Panc1 (cell line): ENCODE data around the gene FKBP3. TPM values are rescaled to one million over a fixed set of nuclear protein-coding genes. Genes with fewer than 3 reads are reported as not detected.

Experiments
- ATAC-seq: fragments of 200-7000 bp; cut with Tn5 transposase; 2 replicates; pipeline ENCODE4 v1.9.1; 2020; ENCODE audit warnings: mild to moderate bottlenecking, moderate library complexity
- BruUV-seq: library from RNA; stranded (reverse); fragments of 400-500 nt; replicated peaks from 2 replicates; lab custom pipeline; 2021; lab: Mats Ljungman, UMichigan
- CTCF ChIA-PET: fragments of 300-600 bp; sonication (Branson Sonifier 250); formaldehyde crosslinking; loops from one replicate; lab custom pipeline; 2022; ENCODE audit warnings: antibody characterized with exemption; lab: Charles Lee
- POLR2A ChIA-PET: fragments of 300-600 bp; sonication (Branson Sonifier 250); formaldehyde crosslinking; loops from one replicate; lab custom pipeline; 2022; ENCODE audit warnings: antibody characterized with exemption; lab: Charles Lee
- DNase-seq: peaks from one replicate; pipeline ENCODE4 v3.0.0-alpha.2; 2010; ENCODE audit warnings: low read depth, low spot score
- H3K27ac ChIP-seq: 2 replicates; pipeline ENCODE4 v1.5.1; 2011; ENCODE audit warnings: mild to moderate bottlenecking, low read length, inconsistent platforms
- H3K27me3 ChIP-seq: fragments of 200-500 bp; sonication (Bioruptor generic); 2 replicates; pipeline ENCODE4 v1.6.0; 2014; ENCODE audit warnings: low read length, inconsistent platforms; ENCODE audit not compliant: control insufficient read depth, insufficient read depth
- H3K36me3 ChIP-seq: fragments of 200-500 bp; sonication (Bioruptor generic); 2 replicates; pipeline ENCODE4 v1.5.1; 2014; ENCODE audit warnings: inconsistent platforms, mild to moderate bottlenecking, low read length, moderate library complexity; ENCODE audit not compliant: control insufficient read depth, insufficient read depth
- H3K4me1 ChIP-seq: 2 replicates; pipeline ENCODE4 v1.5.1; 2011; ENCODE audit warnings: inconsistent platforms, mild to moderate bottlenecking, low read length, moderate library complexity; ENCODE audit not compliant: control insufficient read depth, insufficient read depth
- H3K4me3 ChIP-seq, 2 experiments: 2 replicates each; pipeline ENCODE4 v1.5.1; 2011 to 2012; ENCODE audit warnings: low read depth in 2 of 2, low read length in 2 of 2, mild to moderate bottlenecking in 2 of 2, inconsistent platforms in 1 of 2, moderate library complexity in 1 of 2
- H3K9me3 ChIP-seq: fragments of 200-500 bp; sonication (Bioruptor generic); 2 replicates; pipeline ENCODE4 v1.5.1; 2014; ENCODE audit warnings: low read depth, mild to moderate bottlenecking, inconsistent platforms, low read length, moderate library complexity; ENCODE audit not compliant: control insufficient read depth, insufficient read depth
- CTCF ChIP-seq: fragments of 450-650 bp; IDR thresholded peaks from 2 replicates; pipeline ENCODE4 v1.5.1; 2017; ENCODE audit warnings: mild to moderate bottlenecking
- POLR2AphosphoS5 ChIP-seq: IDR thresholded peaks from 2 replicates; pipeline ENCODE4 v1.6.1; 2012; ENCODE audit warnings: mild to moderate bottlenecking, low read depth, low read length, moderate library complexity
- REST ChIP-seq, 2 experiments: IDR thresholded peaks; 2 replicates each; pipeline ENCODE4 v1.6.1; 2011 to 2012; ENCODE audit warnings: low read depth in 2 of 2, control low read depth in 1 of 2, low read length in 1 of 2, mild to moderate bottlenecking in 1 of 2, moderate library complexity in 1 of 2; ENCODE audit not compliant: insufficient read depth in 1 of 2
- SIN3A ChIP-seq: IDR thresholded peaks from 2 replicates; pipeline ENCODE4 v1.6.1; 2012; ENCODE audit warnings: low read depth, mild to moderate bottlenecking, low read length, moderate library complexity, borderline replicate concordance; ENCODE audit not compliant: insufficient read depth
- TCF7L2 ChIP-seq: IDR thresholded peaks from 2 replicates; pipeline ENCODE4 v1.6.1; 2011; ENCODE audit warnings: mild to moderate bottlenecking, low read depth, low read length, inconsistent platforms
- in situ Hi-C: cut with HindIII; loops from 2 replicates; pipeline ENCODE4 v1.10.0; 2016; ENCODE audit warnings: low sequenced_read_pairs, low pct_unique_long_range_greater_than_20kb
- intact Hi-C: fragments of 100-400 bp; cut with micrococcal nuclease; formaldehyde crosslinking; loops from one replicate; pipeline ENCODE4 v1.10.0; 2022; ENCODE audit not compliant: unreplicated experiment
- total RNA-seq: library from RNA; stranded (reverse); gene quantifications from one replicate; pipeline ENCODE4 v1.2.1, GENCODE V29; 2021; ENCODE audit not compliant: unreplicated experiment

FKBP3 gene
- total RNA-seq, 1 experiment from 2014 or later, result 47.4 TPM

- no peak for DNase-seq
- no peak for TF ChIP-seq SIN3A
- no peak for TF ChIP-seq TCF7L2
- TF ChIP-seq POLR2AphosphoS5, result no peak
- no peak for TF ChIP-seq REST (IDR thresholded peaks at IDR 0.05; ENCODE audit: insufficient read depth in 1 of 2, low read depth in 2 of 2, low read length in 1 of 2)
- TF ChIP-seq CTCF, result no peak
- no peak overlapping the region for H3K4me3 ChIP-seq
- BruUV-seq, result no TSS peak
- no peak overlapping the region for H3K27ac ChIP-seq
- no peak for ATAC-seq
- H3K9me3 ChIP-seq, result no peaks in the 10 kb centered on the region
- H3K27me3 ChIP-seq, result no peaks in the 10 kb centered on the region
- H3K36me3 ChIP-seq, result no peaks in the 10 kb centered on the region; the same call in 1 of the 2 replicates
- POLR2A ChIA-PET, result no interaction called here
- CTCF ChIA-PET, result interaction anchor here (0.7 kb wide), 1 partner anchor 8 kb away, joined by 3 read pairs; no protein-coding TSS in a partner anchor
- intact Hi-C loops (no loop called here), in situ Hi-C loops (no loop called here)
- peaks cover 4% of the 10 kb centered on the region; the same call in 1 of the 2 replicates for H3K4me1 ChIP-seq
These were observed 6.4 kb upstream of the FKBP3 start for GRCh38 chr14:45140661-45141187.

GRCh38 chr14:45136399-45136798, 2.1 kb upstream of the FKBP3 start:
- in situ Hi-C loops (no loop called here), intact Hi-C loops (loop anchor here (10.0 kb wide), 1 partner anchor 172 kb away; the partner anchor contains the start of genes KLHL28 and TOGARAM1)
- DNase-seq, result no peak
- ChIA-PET POLR2A (interaction anchor here (0.6 to 0.7 kb wide), 2 partner anchors 30 to 57 kb away, joined by 3 read pairs; no protein-coding TSS in a partner anchor), CTCF (no interaction called here)
- no peaks in the 10 kb centered on the region for H3K9me3 ChIP-seq
- no peak for ATAC-seq
- BruUV-seq, result no TSS peak
- no peaks in the 10 kb centered on the region; the same call in 1 of the 2 replicates for H3K36me3 ChIP-seq
- TF ChIP-seq CTCF, result no peak
- no peak for TF ChIP-seq TCF7L2
- TF ChIP-seq SIN3A, result no peak
- TF ChIP-seq POLR2AphosphoS5, result no peak
- no peak for TF ChIP-seq REST (IDR thresholded peaks at IDR 0.05; ENCODE audit: insufficient read depth in 1 of 2, low read depth in 2 of 2, low read length in 1 of 2)
- peak overlapping the region; percentile 71 to 88 for H3K4me3 ChIP-seq
- H3K27ac ChIP-seq, result peak overlapping the region; percentile 70
- H3K27me3 ChIP-seq, result no peaks in the 10 kb centered on the region
- H3K4me1 ChIP-seq, result peaks cover 4% of the 10 kb centered on the region; the same call in 1 of the 2 replicates
